Body of pancreas (tissue), 4 donors: Measurements from ENCODE around the gene SOX10. TPM values are rescaled to one million over a fixed set of nuclear protein-coding genes. Genes with fewer than 3 reads are reported as not detected.

Experiments used
- ATAC-seq: fragments of 150-250 bp; one replicate; pipeline ENCODE4 v1.9.1; 2016
- DNase-seq, 4 donors: peaks; one replicate each; pipeline ENCODE4 v3.0.0-alpha.2; 2019
- H3K27ac ChIP-seq, 4 donors: fragments of 200-600 bp; sonication (generic); 1 replicate in 3 of 4; 2 replicates in 1 of 4; pipeline versions ENCODE4 v1.5.1 to v1.6.1; 2016 to 2019; ENCODE audit warnings: mild to moderate bottlenecking in 1 of 4, mixed read lengths in 1 of 4, moderate library complexity in 1 of 4
- H3K27me3 ChIP-seq, 2 donors: fragments of 200-600 bp; sonication (generic); one replicate each; pipeline ENCODE4 v1.6.0; 2016; ENCODE audit warnings: mild to moderate bottlenecking in 1 of 2
- H3K36me3 ChIP-seq, 2 donors: fragments of 200-600 bp; sonication (generic); replicated peaks in 1 of 2; 2 replicates each; pipeline ENCODE4 v1.5.1; 2016; ENCODE audit warnings: low read depth in 2 of 2; ENCODE audit not compliant: insufficient read depth in 1 of 2
- H3K4me1 ChIP-seq: fragments of 200-600 bp; sonication (generic); one replicate; pipeline ENCODE4 v1.6.0; 2016
- H3K4me3 ChIP-seq, 2 donors: fragments of 200-600 bp; sonication (generic); 1 replicate in 1 of 2; 2 replicates in 1 of 2; pipeline ENCODE4 v1.5.1; 2016 to 2019
- H3K9me3 ChIP-seq, 3 donors: fragments of 200-600 bp; sonication (generic); 1 replicate in 2 of 3; 2 replicates in 1 of 3; pipeline ENCODE4 v1.5.1; 2016
- POLR2A ChIP-seq, 3 donors: fragments of 450-650 bp; IDR thresholded peaks; one replicate each; pipeline ENCODE4 v1.6.1; 2016; ENCODE audit warnings: antibody characterized with exemption in 3 of 3, mild to moderate bottlenecking in 2 of 3
- WGBS, 2 donors: methylation state at CpG; one replicate each; pipeline ENCODE4 v1.1.5; 2017; 5-methylcytosine and 5-hydroxymethylcytosine counted together
- intact Hi-C: fragments of 100-400 bp; cut with DNase I; formaldehyde crosslinking; loops from one replicate; pipeline ENCODE4 v1.15.1; 2023
- total RNA-seq, 2 donors: library from RNA; depleted of rRNA; stranded (reverse); fragments of >200 nt; gene quantifications; one replicate each; pipeline ENCODE4 v1.1.0, GENCODE V29; 2016
- TF ChIP-seq, protein P1 (sequence below), 7 experiments: fragments of 450-650 bp in 4 of 7; fragments of 200-600 bp in 3 of 7; sonication (generic) in 3 of 7; IDR thresholded peaks; one replicate each; pipeline ENCODE4 v1.5.1; 2016 to 2019; ENCODE audit warnings: antibody characterized with exemption in 7 of 7

Gene SOX10
- total RNA-seq, 2 donors from 2014 or later = 0.66 TPM; not detected in 1

DNA sequence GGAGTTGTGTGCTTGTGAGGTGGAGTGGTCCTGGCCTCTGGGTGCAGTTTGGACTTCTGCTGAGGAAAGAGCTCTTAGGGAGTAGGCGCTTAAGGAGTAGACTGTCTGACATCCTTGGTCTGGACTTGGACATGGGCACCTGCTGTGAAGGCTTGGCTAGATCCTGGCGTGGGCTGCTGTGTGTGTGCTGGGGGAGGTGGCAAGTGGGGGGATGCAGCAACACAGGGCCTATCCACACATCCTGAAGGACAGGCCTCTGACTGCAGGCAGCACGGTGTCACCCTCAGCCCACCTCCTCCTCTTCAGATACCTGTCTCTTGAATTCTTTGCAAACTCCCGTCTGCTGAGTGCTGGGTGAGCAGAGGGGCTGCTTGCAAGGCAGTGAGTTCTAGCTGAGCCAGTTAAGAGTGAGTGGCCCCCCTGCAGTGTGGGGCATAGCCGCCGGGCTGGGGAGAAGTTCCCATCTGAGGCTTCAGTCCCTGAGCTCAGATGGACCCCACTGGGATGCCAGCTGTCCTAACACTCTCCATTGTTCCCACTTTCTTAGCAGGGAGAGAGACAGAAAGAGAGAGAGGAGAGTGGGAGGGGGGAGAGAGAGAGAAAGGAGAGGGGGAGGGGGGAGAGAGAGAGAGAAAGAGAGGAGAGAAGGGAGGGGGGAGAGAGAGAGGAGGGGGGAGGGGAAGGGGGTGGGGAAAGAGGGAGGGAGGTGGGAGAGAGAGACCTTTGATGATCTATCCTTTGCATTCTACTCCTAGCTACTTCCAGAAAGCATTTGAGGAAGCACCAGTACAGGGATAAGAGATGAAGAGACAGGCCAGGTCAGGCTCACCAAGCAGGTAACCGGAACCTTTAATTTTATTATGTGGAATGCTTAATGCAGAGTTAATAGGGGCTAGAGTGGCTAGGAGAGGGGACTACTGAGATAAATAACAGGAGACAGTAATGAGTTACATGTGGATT, 12.6 kb downstream of the SOX10 start:
- Histone ChIP-seq H3K36me3 (peaks cover 0 to 4% of the 10 kb centered on the region in 2 donors), H3K4me1 (peaks cover 10% of the 10 kb centered on the region), H3K27me3 (no peaks in the 10 kb centered on the region), H3K4me3 (no peak overlapping the region), H3K9me3 (no peaks in the 10 kb centered on the region), H3K27ac (no peak overlapping the region)
- TF ChIP-seq POLR2A (IDR thresholded peaks at IDR 0.05) = no peak
- TF ChIP-seq, protein P1, sequence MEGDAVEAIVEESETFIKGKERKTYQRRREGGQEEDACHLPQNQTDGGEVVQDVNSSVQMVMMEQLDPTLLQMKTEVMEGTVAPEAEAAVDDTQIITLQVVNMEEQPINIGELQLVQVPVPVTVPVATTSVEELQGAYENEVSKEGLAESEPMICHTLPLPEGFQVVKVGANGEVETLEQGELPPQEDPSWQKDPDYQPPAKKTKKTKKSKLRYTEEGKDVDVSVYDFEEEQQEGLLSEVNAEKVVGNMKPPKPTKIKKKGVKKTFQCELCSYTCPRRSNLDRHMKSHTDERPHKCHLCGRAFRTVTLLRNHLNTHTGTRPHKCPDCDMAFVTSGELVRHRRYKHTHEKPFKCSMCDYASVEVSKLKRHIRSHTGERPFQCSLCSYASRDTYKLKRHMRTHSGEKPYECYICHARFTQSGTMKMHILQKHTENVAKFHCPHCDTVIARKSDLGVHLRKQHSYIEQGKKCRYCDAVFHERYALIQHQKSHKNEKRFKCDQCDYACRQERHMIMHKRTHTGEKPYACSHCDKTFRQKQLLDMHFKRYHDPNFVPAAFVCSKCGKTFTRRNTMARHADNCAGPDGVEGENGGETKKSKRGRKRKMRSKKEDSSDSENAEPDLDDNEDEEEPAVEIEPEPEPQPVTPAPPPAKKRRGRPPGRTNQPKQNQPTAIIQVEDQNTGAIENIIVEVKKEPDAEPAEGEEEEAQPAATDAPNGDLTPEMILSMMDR (IDR thresholded peaks at IDR 0.05) = no peak
- intact Hi-C loops = no loop called here
- ATAC-seq (no peak), DNase-seq (no peak)
- WGBS, 2 donors = 75 to 87% methylated on average over 7 of the region's 7 CpGs

DNA sequence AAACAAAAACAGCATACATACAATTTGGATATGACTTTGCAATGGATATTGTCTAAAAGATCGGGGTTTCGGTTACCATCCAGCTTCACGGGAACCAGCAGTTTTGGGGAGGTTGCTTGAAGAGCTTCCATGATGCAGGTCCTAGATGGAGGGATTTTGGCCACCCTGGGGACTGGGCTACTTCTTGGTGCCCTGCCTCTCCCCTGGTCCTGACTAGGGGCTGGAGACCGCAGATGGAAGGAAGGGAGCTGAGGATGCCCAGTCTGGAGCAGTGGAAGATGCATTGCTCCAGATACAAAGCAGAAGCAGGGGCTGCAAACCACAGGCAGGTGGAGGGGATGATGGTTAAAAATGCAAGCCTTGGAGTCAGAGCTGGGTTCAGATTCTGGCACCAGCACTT, 13.5 kb downstream of the SOX10 start:
- WGBS, 2 donors = 91 to 100% methylated on average over 4 of the region's 4 CpGs
- Histone ChIP-seq H3K9me3 (no peaks in the 10 kb centered on the region), H3K27me3 (no peaks in the 10 kb centered on the region), H3K27ac (no peak overlapping the region), H3K4me3 (no peak overlapping the region), H3K36me3 (peaks cover 0 to 6% of the 10 kb centered on the region in 2 donors), H3K4me1 (peaks cover 10% of the 10 kb centered on the region)
- no peak for DNase-seq
- TF ChIP-seq, protein P1 (IDR thresholded peaks at IDR 0.05) = no peak
- no peak for TF ChIP-seq POLR2A (IDR thresholded peaks at IDR 0.05)
- intact Hi-C loops = no loop called here
- ATAC-seq = no peak

DNA sequence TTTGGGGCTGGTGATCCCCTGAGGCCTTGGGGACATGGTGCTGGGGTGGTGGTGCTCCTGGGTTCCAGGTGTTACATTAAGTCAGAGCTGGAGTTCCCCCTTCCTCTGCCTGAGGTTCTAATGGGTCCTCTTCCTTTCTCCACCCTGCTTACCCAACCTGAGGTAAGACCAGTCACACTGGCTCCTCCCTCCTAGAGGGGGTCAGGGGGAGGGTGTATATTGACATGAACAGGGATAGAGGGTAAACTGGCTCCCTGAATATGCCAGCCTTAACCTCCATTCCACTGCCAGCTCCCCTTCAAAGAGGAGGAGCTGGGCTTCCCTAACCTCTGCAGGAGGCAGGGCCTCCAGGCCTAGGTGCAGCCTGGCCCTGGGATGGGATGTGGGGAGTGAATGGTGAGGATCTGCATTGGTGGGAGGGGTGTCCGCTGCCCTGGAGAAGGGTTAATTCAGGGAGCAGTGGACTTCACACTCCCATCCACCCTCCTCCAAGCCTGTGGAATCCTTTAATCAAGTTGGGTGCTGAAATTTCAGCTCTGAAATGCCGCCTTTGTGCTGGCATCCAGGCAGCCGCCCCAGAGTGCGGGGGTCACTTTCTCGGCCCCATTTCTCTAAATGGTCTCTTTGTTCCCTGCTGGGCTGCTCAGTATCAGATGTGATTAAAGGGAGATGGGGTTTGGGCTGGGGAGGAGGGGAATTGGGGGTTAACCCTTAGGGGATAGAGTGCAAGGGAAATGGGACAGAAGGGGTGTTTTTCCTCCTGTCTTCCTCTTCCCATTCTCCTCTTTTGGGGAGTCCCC, 15.7 kb downstream of the SOX10 start:
- peaks cover 0 to 6% of the 10 kb centered on the region in 2 donors for H3K36me3 ChIP-seq
- H3K27me3 ChIP-seq = no peaks in the 10 kb centered on the region
- peak; percentile 4 for ATAC-seq

DNA sequence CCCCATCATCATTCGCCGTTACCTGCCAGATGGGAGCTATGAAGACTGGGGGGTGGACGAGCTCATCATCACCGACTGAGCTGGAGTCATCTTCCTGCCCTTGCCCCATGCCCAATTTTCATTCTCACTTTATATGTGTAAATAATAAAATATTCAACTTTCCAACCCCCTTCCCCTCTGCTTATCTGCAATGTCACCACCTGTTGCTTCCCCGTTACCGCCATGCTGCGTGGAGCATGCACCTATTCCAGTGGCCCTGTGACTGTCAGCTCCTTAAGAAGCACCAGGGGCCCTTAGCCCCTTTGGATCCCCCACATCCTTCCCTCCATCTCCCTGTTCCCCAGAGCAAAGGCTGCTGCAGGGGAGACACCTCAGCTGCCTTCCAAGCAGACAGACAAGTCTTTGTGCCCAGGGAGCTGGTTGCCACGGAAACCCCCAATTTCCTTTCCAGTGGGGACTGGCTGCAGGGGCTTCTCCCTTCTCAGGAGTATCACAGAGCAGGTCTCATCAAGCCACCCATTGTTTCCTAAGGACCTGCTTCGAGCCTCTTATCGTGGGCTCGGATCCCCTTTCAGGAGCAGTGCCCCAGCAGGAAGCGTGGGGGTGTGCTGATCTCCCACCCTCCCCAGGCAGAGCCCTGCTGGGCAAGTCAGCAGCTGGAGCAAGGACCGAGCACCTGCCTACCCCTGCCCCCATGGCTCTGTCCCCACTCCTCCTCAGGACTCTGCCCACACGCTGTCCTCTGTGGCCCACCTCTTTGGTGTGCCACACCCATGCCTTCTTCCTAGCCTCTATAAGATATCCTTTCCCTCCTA, 16.5 kb downstream of the SOX10 start:
- Histone ChIP-seq H3K4me3 (no peak overlapping the region), H3K27me3 (no peaks in the 10 kb centered on the region), H3K36me3 (peaks cover 0 to 6% of the 10 kb centered on the region in 2 donors), H3K4me1 (peaks cover 10% of the 10 kb centered on the region), H3K9me3 (no peaks in the 10 kb centered on the region), H3K27ac (peak overlapping the region in 1 of 4 donors; percentile 8)
- intact Hi-C loops = no loop called here
- no peak for DNase-seq
- no peak for ATAC-seq
- TF ChIP-seq POLR2A (IDR thresholded peaks at IDR 0.05) = no peak
- TF ChIP-seq, protein P1 (IDR thresholded peaks at IDR 0.05) = no peak
- 82 to 85% methylated on average over 13 to 14 of the region's 14 CpGs for WGBS, 2 donors

More for the DNA sequence above, 15.7 kb downstream of the SOX10 start:
- Histone ChIP-seq H3K4me1 (peaks cover 10% of the 10 kb centered on the region), H3K4me3 (no peak overlapping the region), H3K27ac (peak overlapping the region in 1 of 4 donors; percentile 8), H3K9me3 (no peaks in the 10 kb centered on the region)
- DNase-seq = no peak
- TF ChIP-seq POLR2A (IDR thresholded peaks at IDR 0.05) = no peak
- TF ChIP-seq, protein P1 (IDR thresholded peaks at IDR 0.05) = no peak
- intact Hi-C loops = no loop called here
- WGBS, 2 donors = 55 to 78% methylated on average over 5 of the region's 5 CpGs
